SK-N-SH (cell line): ENCODE data around the gene TMEM131L. TPM values are rescaled to one million over a fixed set of nuclear protein-coding genes. Genes with fewer than 3 reads are reported as not detected.

Experiments
- CTCF ChIA-PET: fragments of 300-600, 350-600 bp; formaldehyde crosslinking; extraction: SDS; loops from one replicate; lab custom pipeline; 2021; lab: Yijun Ruan, JAX
- POLR2A ChIA-PET: fragments of 350-600 bp; sonication (Branson Sonifier 250); formaldehyde crosslinking; extraction: SDS; loops from one replicate; lab custom pipeline; 2020; ENCODE audit warnings: antibody characterized with exemption, inconsistent platforms; lab: Yijun Ruan, JAX
- DNase-seq: peaks from one replicate; pipeline ENCODE4 v3.0.0; 2012
- H2AFZ ChIP-seq: fragments of 200-600 bp; sonication (generic); 2 replicates; pipeline ENCODE4 v1.8.1; 2016; ENCODE audit warnings: antibody characterized with exemption, mild to moderate bottlenecking, low read depth
- H3F3A ChIP-seq: fragments of 200-600 bp; sonication (generic); replicated peaks from 2 replicates; pipeline ENCODE3; 2016; ENCODE audit warnings: antibody characterized with exemption, mild to moderate bottlenecking; ENCODE audit not compliant: insufficient read depth
- H3K27ac ChIP-seq, 2 experiments: fragments of 200-500 bp in 1 of 2; fragments of 200-600 bp in 1 of 2; sonication (Bioruptor generic) in 1 of 2; sonication (generic), shearing (Covaris generic) in 1 of 2; 2 replicates each; pipeline versions ENCODE4 v1.5.1 to v1.6.1; 2014 to 2016; ENCODE audit warnings: low read depth in 2 of 2, inconsistent platforms in 1 of 2, low read length in 1 of 2, mild to moderate bottlenecking in 1 of 2, mixed read lengths in 1 of 2
- H3K27me3 ChIP-seq: fragments of 200-600 bp; sonication (generic), shearing (Covaris generic); 2 replicates; pipeline ENCODE4 v1.6.1; 2016; ENCODE audit warnings: mixed run types; ENCODE audit not compliant: insufficient read depth
- H3K36me3 ChIP-seq, 2 experiments: fragments of 200-500 bp in 1 of 2; fragments of 200-600 bp in 1 of 2; sonication (Bioruptor generic) in 1 of 2; sonication (generic) in 1 of 2; replicated peaks in 1 of 2; 2 replicates each; pipeline versions ENCODE3 to v1.5.1; 2014 to 2016; ENCODE audit warnings: low read length in 1 of 2, mild to moderate bottlenecking in 1 of 2; ENCODE audit not compliant: insufficient read depth in 2 of 2, control insufficient read depth in 1 of 2
- H3K4me1 ChIP-seq, 2 experiments: fragments of 200-500 bp in 1 of 2; fragments of 200-600 bp in 1 of 2; sonication (Bioruptor generic) in 1 of 2; sonication (generic), shearing (Covaris generic) in 1 of 2; 2 replicates each; pipeline versions ENCODE4 v1.5.1 to v1.6.1; 2014 to 2016; ENCODE audit warnings: low read depth in 1 of 2, low read length in 1 of 2, mixed run types in 1 of 2; ENCODE audit not compliant: insufficient read depth in 2 of 2, control insufficient read depth in 1 of 2
- H3K4me2 ChIP-seq: fragments of 200-600 bp; sonication (generic), shearing (Covaris generic); 2 replicates; pipeline ENCODE4 v1.6.1; 2017; ENCODE audit warnings: mixed run types
- H3K4me3 ChIP-seq, 2 experiments: fragments of 200-500 bp in 1 of 2; fragments of 200-600 bp in 1 of 2; sonication (Bioruptor generic) in 1 of 2; sonication (generic), shearing (Covaris generic) in 1 of 2; 2 replicates each; pipeline versions ENCODE4 v1.5.1 to v1.8.1; 2014 to 2016; ENCODE audit warnings: low read depth in 2 of 2, inconsistent platforms in 1 of 2, low read length in 1 of 2, mild to moderate bottlenecking in 1 of 2, mixed read lengths in 1 of 2, moderate library complexity in 1 of 2
- H3K79me2 ChIP-seq: fragments of 200-600 bp; sonication (generic); 2 replicates; pipeline ENCODE4 v1.8.1; 2017; ENCODE audit warnings: mild to moderate bottlenecking; ENCODE audit not compliant: insufficient read depth
- H3K9ac ChIP-seq: fragments of 200-600 bp; sonication (generic); 2 replicates; pipeline ENCODE4 v1.6.1; 2017; ENCODE audit warnings: mixed run types
- H3K9me2 ChIP-seq: fragments of 200-600 bp; sonication (generic); 2 replicates; pipeline ENCODE4 v1.6.1; 2017; ENCODE audit warnings: mixed run types
- H3K9me3 ChIP-seq: fragments of 200-600 bp; sonication (generic); 2 replicates; pipeline ENCODE4 v1.6.1; 2017; ENCODE audit warnings: mixed run types, mild to moderate bottlenecking, moderate library complexity
- H4K20me1 ChIP-seq: fragments of 200-600 bp; sonication (generic); 2 replicates; pipeline ENCODE4 v1.6.1; 2017; ENCODE audit warnings: mild to moderate bottlenecking, mixed run types; ENCODE audit not compliant: insufficient read depth
- ELF1 ChIP-seq: IDR thresholded peaks from 2 replicates; pipeline ENCODE4 v1.4.0; 2012
- EP300 ChIP-seq, 2 experiments: IDR thresholded peaks; 2 replicates each; pipeline versions ENCODE4 v1.4.0 to v1.6.1; 2012; ENCODE audit warnings: borderline replicate concordance in 1 of 2, low read depth in 1 of 2, low read length in 1 of 2
- EZH2phosphoT487 ChIP-seq: fragments of 200-600 bp; sonication (generic); IDR thresholded peaks from 2 replicates; pipeline ENCODE4 v1.6.1; 2017; ENCODE audit warnings: low read depth, mixed run types, mild to moderate bottlenecking, antibody characterized with exemption, moderate library complexity, borderline replicate concordance
- FOSL2 ChIP-seq: IDR thresholded peaks from 2 replicates; pipeline ENCODE4 v1.4.0; 2012; ENCODE audit warnings: low read depth, mild to moderate bottlenecking, moderate library complexity, borderline replicate concordance
- FOXJ3 ChIP-seq: sonication (generic); formaldehyde crosslinking; IDR thresholded peaks from 2 replicates; pipeline ENCODE4 v1.5.1; 2020; ENCODE audit warnings: mild to moderate bottlenecking, missing genetic modification reagents
- JUND ChIP-seq: IDR thresholded peaks from 2 replicates; pipeline ENCODE4 v1.4.0; 2012
- MEF2A ChIP-seq: IDR thresholded peaks from 2 replicates; pipeline ENCODE4 v1.4.0; 2012; ENCODE audit warnings: low read depth, borderline replicate concordance
- MXI1 ChIP-seq: IDR thresholded peaks from 2 replicates; pipeline ENCODE4 v1.6.1; 2012; ENCODE audit warnings: mild to moderate bottlenecking, low read depth, low read length, improper control_type of control experiment
- NRF1 ChIP-seq: IDR thresholded peaks from 2 replicates; pipeline ENCODE4 v1.6.1; 2012; ENCODE audit warnings: low read depth, mild to moderate bottlenecking, low read length
- PBX3 ChIP-seq: IDR thresholded peaks from 2 replicates; pipeline ENCODE4; 2012
- POLR2AphosphoS5 ChIP-seq: IDR thresholded peaks from 2 replicates; pipeline ENCODE4 v1.6.1; 2012; ENCODE audit warnings: low read depth, low read length
- RAD21 ChIP-seq: IDR thresholded peaks from 2 replicates; pipeline ENCODE4 v1.6.1; 2012; ENCODE audit warnings: mild to moderate bottlenecking, low read length
- RFX5 ChIP-seq: IDR thresholded peaks from 2 replicates; pipeline ENCODE4 v1.6.1; 2012; ENCODE audit warnings: mild to moderate bottlenecking, improper control_type of control experiment, low read length
- RXRA ChIP-seq: IDR thresholded peaks from 2 replicates; pipeline ENCODE4 v1.4.0; 2012; ENCODE audit warnings: low read depth, mild to moderate bottlenecking, borderline replicate concordance
- TAF1 ChIP-seq: IDR thresholded peaks from 2 replicates; pipeline ENCODE4 v1.6.1; 2012; ENCODE audit warnings: low read depth, mild to moderate bottlenecking, low read length, moderate library complexity, borderline replicate concordance
- TCF12 ChIP-seq: IDR thresholded peaks from 2 replicates; pipeline ENCODE4 v1.4.0; 2012
- USF2 ChIP-seq: fragments of 150-350 bp; IDR thresholded peaks from 2 replicates; pipeline ENCODE4 v1.6.1; 2017; ENCODE audit warnings: antibody characterized with exemption, low read length, low read depth, borderline replicate concordance
- WGBS: methylation state at CpG from one replicate; pipeline ENCODE4 v1.1.6; 2017; ENCODE audit warnings: low lambda C conversion rate; 5-methylcytosine and 5-hydroxymethylcytosine counted together
- polyA plus RNA-seq, 3 experiments: library from polyadenylated mRNA; depleted of rRNA; stranded (reverse); fragments of >200 nt; gene quantifications; 2 replicates each; pipeline ENCODE4 v1.2.3, GENCODE V29; 2012
- TF ChIP-seq, protein P1 (sequence below): IDR thresholded peaks from 2 replicates; pipeline ENCODE4 v1.6.1; 2012; ENCODE audit warnings: mild to moderate bottlenecking, low read depth, low read length, moderate library complexity

Gene TMEM131L
- polyA plus RNA-seq, 1 of the 3 experiments (the other 2 are of a cell fraction): 6.2 TPM

- 0 out of 2 replicates have a peak overlapping the region, but pooled peaks have one; percentile 8 for H3K4me2 ChIP-seq
- H2AFZ ChIP-seq: no peak overlapping the region
- H3K27me3 ChIP-seq: no peaks in the 10 kb centered on the region
- peaks cover 3% of the 10 kb centered on the region; the same call in 1 of the 2 replicates for H3K79me2 ChIP-seq
- WGBS: 71% methylated on average over 7 of the region's 7 CpGs
- no peaks in the 10 kb centered on the region for H3K9me3 ChIP-seq
- H3F3A ChIP-seq: peaks cover 7% of the 10 kb centered on the region
- DNase-seq: no peak
- no peaks in the 10 kb centered on the region for H3K9me2 ChIP-seq
- H3K36me3 ChIP-seq: peaks cover 0 to 3% of the 10 kb centered on the region in 2 experiments
- H3K27ac ChIP-seq: peak overlapping the region in 1 of 2 experiments; percentile 47; a peak in 2 of 4 replicates
- no peak for TF ChIP-seq NRF1
- no peak for TF ChIP-seq MEF2A
- peak; percentile 74 for TF ChIP-seq TCF12
- TF ChIP-seq JUND: peak; percentile 37; the same call in 1 of the 2 replicates
- no peak for TF ChIP-seq USF2
- no peak for TF ChIP-seq POLR2AphosphoS5
- TF ChIP-seq EP300 (IDR thresholded peaks at IDR 0.05; ENCODE audit: borderline replicate concordance in 1 of 2, low read depth in 1 of 2, low read length in 1 of 2): peak in 1 of 2 experiments; percentile 49; a peak in 1 of 4 replicates
- TF ChIP-seq MXI1: no peak
- TF ChIP-seq PBX3: peak; percentile 71
- peak; percentile 56; the same call in 1 of the 2 replicates for TF ChIP-seq FOSL2
- no peak overlapping the region for H3K4me3 ChIP-seq
- H3K4me1 ChIP-seq: peaks cover 10 to 11% of the 10 kb centered on the region in 2 experiments; a peak in 2 of 4 replicates
- POLR2A ChIA-PET: no interaction called here
- CTCF ChIA-PET: interaction anchor here (1.5 kb wide), 1 partner anchor 10 kb away, joined by 5 read pairs; no protein-coding TSS in a partner anchor
- no peak overlapping the region for H3K9ac ChIP-seq
- H4K20me1 ChIP-seq: no peaks in the 10 kb centered on the region
Observed at GRCh38 chr4:153541456-153542096, 75.4 kb downstream of the TMEM131L start.

DNA sequence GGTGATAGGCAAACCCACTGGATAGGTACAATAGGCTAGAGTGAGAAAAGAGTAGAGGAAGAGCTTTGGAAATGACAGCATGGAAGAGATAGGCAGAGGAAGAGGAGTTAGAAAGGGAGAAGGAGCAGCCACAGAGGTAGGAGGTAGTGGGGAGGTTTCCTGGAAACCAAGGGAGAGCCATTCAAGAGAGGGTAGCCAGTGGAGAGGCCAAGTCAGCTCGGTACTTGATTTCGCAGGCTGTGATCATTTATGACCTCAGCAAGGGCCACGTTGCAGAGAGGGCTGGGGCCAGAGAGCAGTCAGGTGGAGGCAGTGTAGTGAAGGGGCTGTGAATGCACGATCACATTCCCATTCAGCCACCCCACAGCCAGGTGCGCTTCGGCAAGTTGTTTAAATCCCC is 76.0 kb downstream of the TMEM131L start:
- H3K9me2 ChIP-seq: no peaks in the 10 kb centered on the region
- H3K27me3 ChIP-seq: no peaks in the 10 kb centered on the region
- peaks cover 7% of the 10 kb centered on the region for H3F3A ChIP-seq
- H3K79me2 ChIP-seq: peaks cover 3% of the 10 kb centered on the region; the same call in 1 of the 2 replicates
- ChIA-PET CTCF (interaction anchor here (1.5 kb wide), 1 partner anchor 10 kb away, joined by 5 read pairs; no protein-coding TSS in a partner anchor), POLR2A (no interaction called here)
- no peak overlapping the region for H2AFZ ChIP-seq
- 0 out of 2 replicates have a peak overlapping the region, but pooled peaks have one; percentile 8 for H3K4me2 ChIP-seq
- H3K36me3 ChIP-seq: peaks cover 0 to 3% of the 10 kb centered on the region in 2 experiments
- 85% methylated on average over 6 of the region's 6 CpGs for WGBS
- peak overlapping the region in 1 of 2 experiments; percentile 47; a peak in 2 of 4 replicates for H3K27ac ChIP-seq
- H3K9ac ChIP-seq: no peak overlapping the region
- no peak overlapping the region for H3K4me3 ChIP-seq
- peaks cover 10 to 11% of the 10 kb centered on the region in 2 experiments; a peak in 2 of 4 replicates for H3K4me1 ChIP-seq
- H4K20me1 ChIP-seq: no peaks in the 10 kb centered on the region
- no peak for DNase-seq
- no peaks in the 10 kb centered on the region for H3K9me3 ChIP-seq
- TF ChIP-seq RAD21 (no peak), MEF2A (no peak), EZH2phosphoT487 (no peak), EP300 (IDR thresholded peaks at IDR 0.05; ENCODE audit: borderline replicate concordance in 1 of 2, low read depth in 1 of 2, low read length in 1 of 2) (no peak), TAF1 (no peak), PBX3 (no peak), RFX5 (no peak), FOSL2 (no peak), ELF1 (no peak), FOXJ3 (CRISPR knock-in tag) (no peak), MXI1 (no peak), JUND (no peak), RXRA (no peak), TCF12 (no peak)
- TF ChIP-seq, protein P1, sequence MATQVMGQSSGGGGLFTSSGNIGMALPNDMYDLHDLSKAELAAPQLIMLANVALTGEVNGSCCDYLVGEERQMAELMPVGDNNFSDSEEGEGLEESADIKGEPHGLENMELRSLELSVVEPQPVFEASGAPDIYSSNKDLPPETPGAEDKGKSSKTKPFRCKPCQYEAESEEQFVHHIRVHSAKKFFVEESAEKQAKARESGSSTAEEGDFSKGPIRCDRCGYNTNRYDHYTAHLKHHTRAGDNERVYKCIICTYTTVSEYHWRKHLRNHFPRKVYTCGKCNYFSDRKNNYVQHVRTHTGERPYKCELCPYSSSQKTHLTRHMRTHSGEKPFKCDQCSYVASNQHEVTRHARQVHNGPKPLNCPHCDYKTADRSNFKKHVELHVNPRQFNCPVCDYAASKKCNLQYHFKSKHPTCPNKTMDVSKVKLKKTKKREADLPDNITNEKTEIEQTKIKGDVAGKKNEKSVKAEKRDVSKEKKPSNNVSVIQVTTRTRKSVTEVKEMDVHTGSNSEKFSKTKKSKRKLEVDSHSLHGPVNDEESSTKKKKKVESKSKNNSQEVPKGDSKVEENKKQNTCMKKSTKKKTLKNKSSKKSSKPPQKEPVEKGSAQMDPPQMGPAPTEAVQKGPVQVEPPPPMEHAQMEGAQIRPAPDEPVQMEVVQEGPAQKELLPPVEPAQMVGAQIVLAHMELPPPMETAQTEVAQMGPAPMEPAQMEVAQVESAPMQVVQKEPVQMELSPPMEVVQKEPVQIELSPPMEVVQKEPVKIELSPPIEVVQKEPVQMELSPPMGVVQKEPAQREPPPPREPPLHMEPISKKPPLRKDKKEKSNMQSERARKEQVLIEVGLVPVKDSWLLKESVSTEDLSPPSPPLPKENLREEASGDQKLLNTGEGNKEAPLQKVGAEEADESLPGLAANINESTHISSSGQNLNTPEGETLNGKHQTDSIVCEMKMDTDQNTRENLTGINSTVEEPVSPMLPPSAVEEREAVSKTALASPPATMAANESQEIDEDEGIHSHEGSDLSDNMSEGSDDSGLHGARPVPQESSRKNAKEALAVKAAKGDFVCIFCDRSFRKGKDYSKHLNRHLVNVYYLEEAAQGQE: no peak
